Measurements from ENCODE around the gene TMEM219. TPM values are rescaled to one million over a fixed set of nuclear protein-coding genes. Genes with fewer than 3 reads are reported as not detected.
"Not testable (repeated sequence)": the region's sequence is repeated elsewhere in the genome, so short reads cannot be mapped to it uniquely, and the experiment has no call there.

The TMEM219 gene
- total RNA-seq, 1 donor from 2014 or later, result 49.8 TPM

DNA sequence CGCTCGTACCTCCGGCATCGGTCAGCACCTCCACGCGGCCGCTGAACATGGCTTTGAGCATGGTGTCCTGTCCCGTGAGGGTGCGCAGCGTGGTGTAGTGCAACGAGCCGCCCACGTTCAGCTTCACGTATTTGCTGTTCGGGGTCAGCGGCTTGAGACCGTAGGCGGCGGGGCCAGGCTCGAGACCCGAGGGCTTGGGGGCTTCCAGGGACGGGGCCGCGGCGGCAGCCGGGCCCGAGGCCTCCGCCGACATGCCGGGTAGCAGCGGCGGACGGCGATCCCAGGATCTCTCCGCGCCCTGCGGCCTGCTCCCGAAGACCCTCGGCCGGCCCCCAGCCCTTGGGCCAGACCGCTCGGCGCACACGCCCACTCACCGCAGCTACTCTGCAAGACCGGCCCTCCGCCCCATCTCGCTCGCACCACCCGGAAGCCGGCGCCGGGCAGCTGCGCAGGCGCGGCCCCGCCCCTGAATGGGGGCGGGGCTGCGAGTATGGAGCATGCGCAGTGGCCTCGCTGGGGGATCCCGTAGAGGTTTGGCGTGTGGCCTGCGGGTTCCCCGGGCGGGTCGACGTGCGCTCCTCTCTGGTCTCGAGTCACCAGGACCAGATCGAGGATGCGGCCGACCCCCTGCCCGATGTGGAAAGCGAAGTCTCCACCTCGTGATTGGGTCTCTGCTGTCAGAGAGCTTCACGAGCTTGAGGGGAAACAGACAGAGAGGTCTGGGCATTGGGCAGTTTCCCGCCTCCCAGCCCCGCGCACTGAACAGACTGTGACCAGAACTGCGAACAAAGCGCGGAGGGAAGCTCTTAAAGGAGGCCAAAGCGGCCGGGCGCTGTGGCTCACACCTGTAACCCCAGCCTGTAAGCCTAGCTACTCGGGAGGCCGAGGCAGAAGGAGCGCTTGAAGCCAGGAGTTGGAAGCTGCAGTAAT lies 35.8 kb upstream of the TMEM219 start, which contains the start of gene KCTD13:
KCTD13 (minus strand) TSS at position 446 of the 930 bp plus-strand sequence; CDS start at position 253, 193 bp downstream.
- peak; percentile 62 for DNase-seq (ENCODE audit: low read depth)
- no peak for FAIRE-seq
- H3K36me3 ChIP-seq (ENCODE audit: control insufficient read depth, insufficient read depth, low read length), result peaks cover 7% of the 10 kb centered on the region
- H3K4me3 ChIP-seq (ENCODE audit: low read depth, low read length), result peak within 1 kb of the TSS; percentile 96
- peak; percentile 1 for TF ChIP-seq CTCF (IDR thresholded peaks at IDR 0.05; ENCODE audit: insufficient read depth, low read length, severe bottlenecking)
- no peaks in the 10 kb centered on the region for H3K27me3 ChIP-seq (ENCODE audit: control insufficient read depth, insufficient read depth, low read length)

DNA sequence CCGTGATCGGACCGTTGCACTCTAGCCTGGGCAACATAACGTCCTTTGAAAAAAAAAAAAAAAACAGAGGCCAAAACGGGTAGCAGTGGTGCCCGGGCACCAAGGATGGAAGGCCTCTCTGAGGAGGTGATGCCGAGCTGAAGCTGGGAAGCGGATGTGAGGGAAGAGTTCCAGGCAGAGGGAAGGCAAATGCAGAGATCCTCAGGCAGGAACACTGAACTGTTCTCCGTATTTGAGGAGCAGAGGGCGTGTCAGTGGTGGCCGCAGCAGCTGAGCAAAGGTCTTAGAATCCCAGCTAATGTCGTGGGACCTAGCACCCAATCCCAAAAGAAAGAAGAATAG lies 35.2 kb upstream of the TMEM219 start:
- DNase-seq (ENCODE audit: low read depth), result peak; percentile 18
- peak overlapping the region; percentile 96 for H3K4me3 ChIP-seq (ENCODE audit: low read depth, low read length)
- peaks cover 4% of the 10 kb centered on the region for H3K36me3 ChIP-seq (ENCODE audit: control insufficient read depth, insufficient read depth, low read length)
- no peaks in the 10 kb centered on the region for H3K27me3 ChIP-seq (ENCODE audit: control insufficient read depth, insufficient read depth, low read length)
- FAIRE-seq, result no peak
- no peak for TF ChIP-seq CTCF (IDR thresholded peaks at IDR 0.05; ENCODE audit: insufficient read depth, low read length, severe bottlenecking)

- TF ChIP-seq CTCF (IDR thresholded peaks at IDR 0.05; ENCODE audit: insufficient read depth, low read length, severe bottlenecking), result no peak
- no peaks in the 10 kb centered on the region for H3K27me3 ChIP-seq (ENCODE audit: control insufficient read depth, insufficient read depth, low read length)
- peak overlapping the region; percentile 96 for H3K4me3 ChIP-seq (ENCODE audit: low read depth, low read length)
- FAIRE-seq (no peak), DNase-seq (ENCODE audit: low read depth) (no peak)
- H3K36me3 ChIP-seq (ENCODE audit: control insufficient read depth, insufficient read depth, low read length), result peaks cover 4% of the 10 kb centered on the region
Observed at GRCh38 chr16:29927070-29927905, 34.6 kb upstream of the TMEM219 start.

DNA sequence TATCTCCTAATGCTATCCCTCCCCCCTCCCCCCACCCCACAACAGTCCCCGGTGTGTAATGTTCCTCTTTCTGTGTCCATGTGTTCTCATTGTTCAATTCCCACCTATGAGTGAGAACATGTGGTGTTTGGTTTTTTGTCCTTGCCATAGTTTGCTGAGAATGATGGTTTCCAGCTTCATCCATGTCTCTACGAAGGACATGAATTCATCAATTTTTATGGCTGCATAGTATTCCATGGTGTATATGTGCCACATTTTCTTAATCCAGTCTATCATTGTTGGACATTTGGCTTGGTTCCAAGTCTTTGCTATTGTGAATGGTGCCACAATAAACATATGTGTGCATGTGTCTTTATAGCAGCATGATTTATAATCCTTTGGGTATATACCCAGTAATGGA lies 30.1 kb upstream of the TMEM219 start:
- not testable (repeated sequence) for FAIRE-seq; H3K4me3 ChIP-seq (ENCODE audit: low read depth, low read length); H3K36me3 ChIP-seq (ENCODE audit: control insufficient read depth, insufficient read depth, low read length); H3K27me3 ChIP-seq (ENCODE audit: control insufficient read depth, insufficient read depth, low read length); DNase-seq (ENCODE audit: low read depth)

- no peak for TF ChIP-seq CTCF (IDR thresholded peaks at IDR 0.05; ENCODE audit: insufficient read depth, low read length, severe bottlenecking)
- FAIRE-seq, result no peak
- Histone ChIP-seq H3K27me3 (ENCODE audit: control insufficient read depth, insufficient read depth, low read length) (no peaks in the 10 kb centered on the region), H3K36me3 (ENCODE audit: control insufficient read depth, insufficient read depth, low read length) (no peaks in the 10 kb centered on the region), H3K4me3 (ENCODE audit: low read depth, low read length) (no peak overlapping the region)
- no peak for DNase-seq (ENCODE audit: low read depth)
Observed at GRCh38 chr16:29940656-29941055, 21.2 kb upstream of the TMEM219 start.

All from bronchial epithelial cell (primary cell).